Limb (tissue), 2 donors: ENCODE measurements around the gene SIRT7.
A peak's percentile ranks its signal among the peaks of the same experiment; 100 is the strongest.

Experiments
- DNase-seq, 2 donors: peaks; one replicate each; pipeline ENCODE4 v3.0.0-alpha.2; 2016; ENCODE audit errors: extremely low spot score in 2 of 2

SIRT7 gene

GRCh38 chr17:81932333-81932983 is 14.5 kb upstream of the SIRT7 start:
- no peak for DNase-seq

DNA sequence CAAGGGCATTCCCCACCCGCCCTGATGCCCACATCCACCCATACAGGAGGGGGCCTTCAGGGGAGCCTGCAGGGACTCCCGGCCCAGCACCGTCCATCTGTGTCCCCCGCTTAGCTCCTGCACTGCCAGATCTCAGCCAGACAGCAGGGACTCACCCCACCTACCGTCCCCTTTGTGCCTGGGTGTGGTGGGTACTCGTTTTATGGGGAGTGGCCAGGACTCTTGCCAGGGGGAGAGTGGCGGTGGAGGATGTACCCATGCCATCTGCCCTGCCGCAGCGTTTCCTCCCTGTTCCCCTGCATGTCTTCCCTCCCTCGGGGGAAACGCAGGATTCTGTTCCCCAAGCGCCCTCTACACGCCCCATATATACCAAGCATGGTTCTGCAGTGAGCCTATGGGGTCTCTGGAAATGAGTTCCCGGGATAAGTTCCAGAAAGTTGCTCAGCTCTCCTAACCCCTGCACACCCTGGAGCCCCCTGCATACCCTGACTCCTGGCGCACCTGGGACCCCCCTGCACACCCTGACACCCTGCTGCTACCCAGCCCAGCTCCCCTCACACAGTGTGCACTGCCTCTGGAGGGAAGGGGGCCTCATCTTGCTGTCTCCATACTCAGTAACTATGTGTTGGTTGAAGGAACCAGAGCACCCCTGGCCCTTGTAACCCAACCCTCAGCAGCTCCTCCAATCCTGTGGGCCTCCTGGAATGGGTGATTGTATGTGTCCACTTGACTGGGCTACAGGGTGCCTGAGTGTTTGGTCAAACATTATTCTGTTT is 13.8 kb upstream of the SIRT7 start:
- DNase-seq: no peak

DNA sequence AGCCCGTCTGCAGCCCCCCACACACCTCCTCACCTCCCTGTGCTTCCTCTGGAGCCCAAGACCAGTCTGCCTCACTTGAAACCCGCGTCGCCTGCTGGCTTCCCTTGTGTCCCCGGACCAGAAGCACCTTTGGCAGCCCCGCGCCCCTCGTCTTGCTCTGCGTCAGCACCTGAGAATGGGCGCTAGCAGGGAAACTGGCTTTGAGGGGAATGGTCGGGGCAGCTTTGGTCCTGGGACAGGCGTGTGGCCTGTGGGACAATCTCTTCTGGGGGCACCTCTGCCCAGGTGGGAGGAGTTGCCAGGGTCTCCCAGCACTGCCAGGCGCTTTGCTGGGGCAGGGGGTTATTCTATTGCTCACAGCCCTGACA is 13.2 kb upstream of the SIRT7 start:
- no peak for DNase-seq

DNA sequence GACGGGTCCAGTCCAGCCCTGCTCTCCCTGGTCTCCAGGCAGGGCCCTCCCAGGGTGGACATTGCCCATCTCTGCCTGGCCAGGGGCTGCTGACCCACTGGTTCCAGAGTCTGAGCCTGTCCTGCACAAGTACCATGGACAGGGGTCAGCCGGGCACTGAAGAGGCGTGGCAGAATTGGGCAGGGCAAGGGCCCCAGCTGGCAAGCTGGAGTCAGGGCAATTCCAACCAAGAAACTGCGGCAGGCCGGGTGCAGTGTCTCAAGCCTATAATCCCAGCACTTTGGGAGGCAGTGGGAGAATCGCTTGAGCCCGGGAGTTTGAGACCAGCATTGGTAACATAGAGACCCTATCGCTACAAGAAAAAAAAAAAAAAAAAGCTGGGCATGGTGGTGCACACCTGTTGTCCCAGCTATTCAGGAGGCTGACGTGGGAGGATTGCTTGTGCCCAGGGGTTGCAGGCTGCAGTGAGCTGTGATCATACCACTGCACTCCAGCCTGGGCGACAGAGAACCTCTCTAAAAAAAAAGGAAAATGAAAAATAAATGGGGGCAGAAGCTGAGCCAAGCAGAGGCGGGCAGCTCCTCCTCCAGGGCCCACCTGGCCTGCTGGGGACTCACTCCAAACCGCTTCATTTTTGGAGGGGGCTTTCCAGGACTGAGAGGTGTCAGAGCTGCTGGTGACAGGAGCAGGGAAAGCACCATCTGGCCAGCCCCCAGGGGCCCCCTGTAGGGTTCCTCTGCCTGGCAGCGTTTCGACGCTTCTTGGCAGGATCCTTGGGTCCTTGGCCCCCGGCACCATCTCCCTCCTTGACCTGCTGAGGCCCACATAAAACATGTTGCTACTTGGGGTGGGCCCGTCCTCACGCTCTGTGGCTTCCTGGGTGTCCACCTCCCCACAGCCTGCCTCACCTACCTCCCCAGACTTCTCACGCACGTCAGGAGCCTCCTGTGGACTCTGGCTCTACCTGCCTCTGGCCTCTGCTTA is 12.5 kb upstream of the SIRT7 start:
- no peak for DNase-seq

DNA sequence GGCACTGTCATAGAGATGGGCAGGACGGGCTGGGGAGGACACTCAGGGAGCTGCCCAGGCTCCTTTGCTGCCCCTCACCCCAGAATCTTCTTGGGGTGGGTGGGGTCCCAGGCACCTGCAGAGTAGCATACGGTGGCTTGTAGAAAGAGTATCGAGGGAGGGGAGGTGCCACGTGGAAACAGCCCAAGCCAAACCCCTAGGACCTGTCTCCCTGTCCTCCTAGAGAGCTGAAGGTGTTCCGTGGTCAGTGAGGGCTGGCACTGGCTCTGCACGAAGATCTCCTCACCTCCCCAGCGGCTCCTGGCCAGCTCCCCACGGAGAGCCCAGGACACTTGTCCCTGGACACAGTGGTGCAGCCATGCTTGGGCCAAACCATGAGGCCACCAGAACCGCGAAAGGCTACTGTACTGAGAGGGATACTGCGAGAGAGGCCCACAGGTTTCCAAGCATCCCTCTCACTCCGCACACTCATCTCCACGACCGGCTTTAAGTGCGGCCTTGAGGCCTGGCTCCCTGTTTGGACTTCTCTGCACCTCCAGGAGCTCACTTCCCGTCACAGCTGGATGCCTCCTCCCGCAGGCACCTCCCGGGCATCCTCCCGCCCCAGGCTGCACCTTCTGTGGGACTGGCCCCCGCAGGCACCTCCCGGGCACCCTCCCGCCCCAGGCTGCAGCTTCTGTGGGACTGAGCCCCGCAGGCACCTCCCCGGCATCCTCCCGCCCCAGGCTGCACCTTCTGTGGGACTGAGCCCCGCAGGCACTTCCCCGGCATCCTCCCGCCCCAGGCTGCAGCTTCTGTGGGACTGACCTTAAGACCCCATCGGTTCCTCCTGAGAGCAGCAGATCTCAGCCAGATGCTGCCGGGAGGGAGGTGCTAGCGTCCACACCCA is 11.5 kb upstream of the SIRT7 start:
- no peak for DNase-seq

- DNase-seq: no peak
Measured at GRCh38 chr17:81928544-81929252, 10.7 kb upstream of the SIRT7 start.

DNA sequence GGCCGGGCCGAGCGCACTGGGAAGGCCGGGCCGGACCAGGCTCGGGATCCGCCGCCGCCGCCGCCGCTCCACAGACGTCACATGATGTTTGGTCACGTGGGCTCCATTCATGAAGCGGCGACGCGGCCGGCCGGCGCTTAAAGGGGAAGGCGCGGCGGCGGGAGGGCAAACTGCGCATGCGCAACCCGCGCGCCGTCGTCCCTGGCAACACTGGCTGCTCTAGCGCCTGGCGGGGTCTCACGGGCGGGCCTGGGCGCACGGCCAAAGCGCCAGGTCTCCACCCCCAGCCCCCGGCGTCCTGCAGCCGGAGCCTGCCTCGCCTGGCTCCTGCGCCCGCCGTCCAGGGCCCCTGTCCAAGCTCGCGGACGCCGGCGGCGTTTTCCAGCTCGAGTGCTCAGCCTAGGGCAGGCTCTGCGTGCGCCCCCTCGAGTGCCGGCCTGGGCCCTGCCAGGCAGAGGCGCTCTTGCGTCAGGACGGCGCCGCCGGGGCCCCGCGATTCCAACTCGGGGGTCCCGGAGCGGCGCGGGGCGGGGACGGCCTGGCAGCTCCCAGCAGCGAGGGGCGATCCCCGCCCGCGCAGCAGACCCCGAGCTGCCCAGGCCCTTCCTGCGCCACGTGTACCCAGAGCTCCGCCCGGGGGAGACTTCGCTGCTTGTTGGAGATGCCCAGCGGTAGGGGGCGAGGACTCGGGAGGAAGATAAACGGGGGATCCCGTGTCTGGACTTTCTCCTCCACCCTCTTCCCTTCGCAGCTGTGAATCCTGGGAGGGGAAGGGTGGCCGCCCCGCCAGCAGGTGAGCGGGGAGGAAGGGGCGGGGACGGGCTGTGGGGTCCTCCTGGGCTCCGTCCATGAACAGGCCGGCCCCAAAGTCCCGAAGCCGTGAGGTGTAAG is 9.9 kb upstream of the SIRT7 start, which contains the start of gene MAFG:
Gene MAFG, minus strand, starts transcription at position 83 of the 891 bp plus-strand sequence. CDS start 4,550 bp downstream, outside the sequence.
- peak; percentile 95 to 98 for DNase-seq

GRCh38 chr17:81927152-81927652 is 9.2 kb upstream of the SIRT7 start:
- DNase-seq: no peak

DNA sequence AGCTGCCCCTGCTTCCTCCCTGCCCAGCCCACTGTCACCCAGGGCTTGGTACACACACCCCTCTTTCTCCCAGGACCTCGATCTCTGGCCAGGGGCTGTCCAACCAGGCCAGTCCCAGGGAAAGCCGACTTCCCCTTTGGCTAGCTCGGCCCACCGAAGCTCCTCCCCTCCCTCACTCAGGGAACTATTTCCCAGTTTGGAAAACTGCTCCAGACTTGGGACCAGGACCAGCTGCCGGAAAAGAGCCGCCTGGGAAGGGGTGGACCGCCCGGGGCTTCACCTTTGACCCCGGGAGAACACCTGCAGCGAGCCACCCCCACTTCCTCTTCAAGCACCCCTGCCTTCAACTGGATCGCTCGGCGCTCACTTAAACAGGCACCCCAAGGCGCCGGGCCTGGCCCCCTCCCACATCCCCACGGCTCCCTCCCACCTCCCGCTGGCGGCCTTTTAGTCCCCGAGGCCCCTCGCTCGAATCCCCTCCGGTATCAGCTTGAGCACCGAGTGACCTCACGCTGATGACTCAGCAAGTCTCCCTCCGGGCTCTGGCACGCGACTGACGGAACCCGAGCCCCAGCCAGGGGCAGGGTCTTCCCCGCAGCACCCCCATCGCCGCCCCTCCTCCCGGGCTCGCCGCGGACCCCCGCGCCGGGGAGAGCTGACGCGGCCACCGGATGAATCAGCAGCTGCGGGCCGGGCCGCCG is 8.6 kb upstream of the SIRT7 start:
- peak; percentile 56 to 69 for DNase-seq

GRCh38 chr17:81925860-81926450 is 8.0 kb upstream of the SIRT7 start:
- no peak for DNase-seq

GRCh38 chr17:81924557-81925532 is 6.9 kb upstream of the SIRT7 start:
- DNase-seq: no peak

GRCh38 chr17:81923302-81924260 is 5.6 kb upstream of the SIRT7 start:
- DNase-seq: peak; percentile 30 to 54

- no peak for DNase-seq
Measured at GRCh38 chr17:81922566-81923301, 4.8 kb upstream of the SIRT7 start.

DNA sequence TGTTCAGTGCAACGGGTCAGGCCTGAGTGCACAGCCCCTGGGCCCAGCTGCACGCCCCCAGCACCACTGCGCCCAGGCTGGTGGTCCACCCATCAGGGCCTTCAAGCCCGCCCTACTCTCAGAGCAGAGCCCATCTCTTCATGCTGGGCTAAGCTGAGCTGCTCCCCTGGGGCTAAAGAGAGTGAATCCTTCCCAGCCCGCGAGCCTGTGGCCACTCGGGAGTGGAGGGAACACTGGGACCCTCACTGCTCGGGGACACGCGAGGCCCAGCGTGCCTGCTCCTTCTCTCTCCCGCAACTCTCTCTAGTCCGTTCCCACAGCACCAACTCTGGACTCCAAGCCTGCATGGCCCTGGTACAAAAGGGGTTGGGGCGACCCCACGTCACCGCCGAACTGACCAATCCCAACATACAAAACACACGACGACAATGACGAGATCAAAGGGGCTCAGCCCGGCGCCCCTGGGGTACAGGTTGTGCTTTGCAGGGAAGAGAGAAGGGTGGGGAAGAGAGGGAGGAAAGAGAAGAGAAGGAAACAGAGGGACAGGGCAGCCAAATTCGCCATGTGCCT is 4.1 kb upstream of the SIRT7 start:
- DNase-seq: no peak

GRCh38 chr17:81921537-81921862 is 3.5 kb upstream of the SIRT7 start:
- no peak for DNase-seq
